GM13977 (cell line): Measurements from ENCODE around the gene GUCY2D.

Source experiments
- DNase-seq: peaks from one replicate; pipeline ENCODE4 v3.0.0; 2012; ENCODE audit warnings: low spot score
- CTCF ChIP-seq: IDR thresholded peaks from 2 replicates; pipeline ENCODE4 v1.5.1; 2012; ENCODE audit warnings: mild to moderate bottlenecking, control low read depth; ENCODE audit not compliant: insufficient read depth; ENCODE audit errors: extremely low read depth, missing control alignments
- in situ Hi-C: fragments of 300-500 bp; cut with MboI; formaldehyde crosslinking; loops from one replicate; pipeline ENCODE4 v1.12.0; 2022; ENCODE audit warnings: low sequenced_read_pairs, low pct_unique_long_range_greater_than_20kb, mixed read lengths, inconsistent platforms; ENCODE audit not compliant: unreplicated experiment

The GUCY2D gene

GRCh38 chr17:7982173-7982572 lies 20.2 kb upstream of the GUCY2D start:
- DNase-seq, result no peak
- in situ Hi-C loops, result loop anchor here (10.0 kb wide), 1 partner anchor 67 kb away; the partner anchor contains the start of gene RNF227
- TF ChIP-seq CTCF, result no peak

DNA sequence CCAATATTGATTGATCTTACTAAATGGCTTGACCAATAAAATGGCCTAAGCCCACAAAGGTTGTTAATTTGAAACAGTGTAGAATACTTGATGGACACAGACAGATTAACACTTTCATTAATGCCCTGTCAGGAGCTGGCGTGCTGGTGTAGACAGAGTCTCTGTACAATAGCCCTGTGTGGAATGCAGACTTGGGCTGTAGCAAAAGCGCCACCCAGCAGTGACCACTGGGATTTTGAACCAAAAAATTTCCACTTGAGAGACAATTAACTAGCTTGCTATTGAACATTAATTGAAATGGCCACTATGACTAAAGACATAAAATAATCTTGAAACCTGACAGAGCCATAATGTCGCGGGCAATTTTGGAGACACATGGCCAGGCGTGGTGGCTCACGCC lies 19.7 kb upstream of the GUCY2D start:
- no peak for DNase-seq
- peak; percentile 34 for TF ChIP-seq CTCF
- in situ Hi-C loops, result loop anchor here (10.0 kb wide), 1 partner anchor 68 kb away; the partner anchor contains the start of gene RNF227

GRCh38 chr17:7984904-7985303 lies 17.5 kb upstream of the GUCY2D start:
- in situ Hi-C loops, result loop anchor here (10.0 kb wide), 1 partner anchor 70 kb away; the partner anchor contains the start of gene RNF227
- no peak for DNase-seq
- TF ChIP-seq CTCF, result no peak

- no peak for TF ChIP-seq CTCF
- in situ Hi-C loops, result loop anchor here (10.0 kb wide), 1 partner anchor 73 kb away; the partner anchor contains the start of gene RNF227
- no peak for DNase-seq
Observed at GRCh38 chr17:7987112-7987893, 15.1 kb upstream of the GUCY2D start.

GRCh38 chr17:7988750-7989178 lies 13.7 kb upstream of the GUCY2D start:
- peak; percentile 85 for DNase-seq
- in situ Hi-C loops, result loop anchor here (10.0 kb wide), 1 partner anchor 74 kb away; the partner anchor contains the start of gene RNF227
- peak; percentile 53 for TF ChIP-seq CTCF

GRCh38 chr17:7989781-7990655 lies 12.4 kb upstream of the GUCY2D start:
- in situ Hi-C loops, result loop anchor here (10.0 kb wide), 1 partner anchor 75 kb away; the partner anchor contains the start of gene RNF227
- TF ChIP-seq CTCF, result peak; percentile 99
- DNase-seq, result peak; percentile 91
